Mesenteric fat pad (tissue), 1 donor: Measurements from ENCODE around the gene SPDYE4. TPM values are rescaled to one million over a fixed set of nuclear protein-coding genes. Genes with fewer than 3 reads are reported as not detected.

Source experiments
- DNase-seq: peaks from one replicate; pipeline ENCODE4 v3.0.0-alpha.2; 2020; ENCODE audit warnings: low spot score
- total RNA-seq: library from RNA; stranded (reverse); fragmentation: NEBNext Ultra II Directional; extraction: Animal tissue kit (Norgen Biotek cat#: 25700); gene quantifications from one replicate; pipeline ENCODE4 v1.2.1, GENCODE V29; 2021
- donor health status: DM: yes; HTN: yes; CAD: no.

Gene SPDYE4
- total RNA-seq, 1 donor from 2014 or later: not detected

- DNase-seq: peak; percentile 53
These were observed 16.6 kb downstream of the SPDYE4 start for GRCh38 chr17:8741771-8742170.

GRCh38 chr17:8741366-8741765 lies 17.0 kb downstream of the SPDYE4 start:
- DNase-seq: peak; percentile 86

GRCh38 chr17:8740486-8740885 lies 17.9 kb downstream of the SPDYE4 start:
- peak; percentile 86 for DNase-seq

DNA sequence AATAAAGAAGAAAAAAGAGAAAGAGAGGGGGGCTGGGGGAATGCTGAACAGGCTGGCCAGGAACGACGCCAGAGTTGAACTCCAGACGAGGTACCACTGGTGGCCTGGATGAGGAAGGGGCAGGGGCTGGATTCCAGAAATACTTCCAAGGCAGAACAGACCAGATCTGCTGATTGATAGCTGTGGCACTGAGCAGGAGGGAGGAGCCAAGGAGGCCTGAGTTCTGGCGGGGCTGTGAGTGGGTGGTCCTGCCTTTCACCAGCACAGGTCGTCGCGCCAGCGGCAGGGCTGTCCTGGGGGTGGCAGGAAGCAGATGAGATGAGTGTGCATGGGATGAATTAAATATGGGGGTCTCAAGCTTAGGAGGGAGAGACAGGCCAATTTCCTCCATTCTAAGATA lies 19.2 kb downstream of the SPDYE4 start:
- DNase-seq: peak; percentile 60

GRCh38 chr17:8736796-8737195 lies 21.6 kb downstream of the SPDYE4 start:
- DNase-seq: no peak

DNA sequence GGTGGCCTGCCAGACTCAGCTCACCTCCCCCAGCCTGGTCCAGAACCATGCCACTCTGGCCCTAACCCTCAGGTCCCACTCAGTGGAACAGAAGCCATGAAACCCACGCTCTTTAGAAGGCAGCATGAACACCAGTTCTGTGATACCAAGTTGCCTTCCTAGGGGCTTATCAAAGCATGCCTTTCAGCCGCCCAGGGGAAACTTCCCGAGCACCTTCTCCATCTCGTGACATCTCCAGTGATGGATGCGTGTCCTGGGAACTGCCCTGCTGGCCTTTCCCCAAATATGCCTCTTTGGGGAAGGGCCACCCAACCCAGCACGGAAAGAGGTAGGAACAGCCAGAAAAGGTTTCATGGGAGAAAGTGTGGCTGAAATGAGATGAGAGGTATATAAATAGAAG lies 22.0 kb downstream of the SPDYE4 start:
- peak; percentile 53 for DNase-seq

DNA sequence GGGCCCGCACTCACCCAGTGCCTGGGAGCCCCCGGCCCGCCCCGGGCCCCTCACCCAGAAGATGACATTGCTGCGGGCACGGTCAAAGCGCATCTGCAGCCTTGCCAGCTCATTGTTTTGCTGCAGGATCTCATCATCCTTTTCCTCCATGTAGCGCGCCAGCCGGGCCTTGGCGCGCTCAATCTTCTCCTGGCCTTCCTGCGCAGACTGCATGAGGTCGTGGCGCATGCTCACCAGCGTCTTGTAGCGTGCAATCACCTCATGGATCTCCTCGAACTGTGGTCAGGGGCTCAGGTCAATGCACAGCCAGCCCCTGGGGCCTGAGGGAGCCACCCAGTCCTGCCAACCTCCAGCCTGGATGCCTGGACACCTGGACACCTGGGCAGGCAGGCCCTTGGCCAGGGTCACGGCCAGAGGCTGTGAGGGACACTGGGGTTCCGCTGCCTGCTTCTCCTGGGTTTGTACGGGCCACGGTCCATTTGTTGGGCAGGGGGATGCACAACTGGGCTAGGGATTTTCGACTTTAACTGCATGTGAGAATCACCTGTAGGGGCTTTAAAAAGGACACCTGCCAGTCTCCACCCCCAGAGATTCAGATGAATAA lies 22.9 kb downstream of the SPDYE4 start:
- peak; percentile 84 for DNase-seq

GRCh38 chr17:8734876-8735275 lies 23.5 kb downstream of the SPDYE4 start:
- peak; percentile 33 for DNase-seq

- DNase-seq: no peak
These were observed 25.8 kb downstream of the SPDYE4 start for GRCh38 chr17:8732406-8733085.

GRCh38 chr17:8729860-8730259 lies 28.5 kb downstream of the SPDYE4 start:
- no peak for DNase-seq

- no peak for DNase-seq
These were observed 28.9 kb downstream of the SPDYE4 start for GRCh38 chr17:8729421-8729820.

DNA sequence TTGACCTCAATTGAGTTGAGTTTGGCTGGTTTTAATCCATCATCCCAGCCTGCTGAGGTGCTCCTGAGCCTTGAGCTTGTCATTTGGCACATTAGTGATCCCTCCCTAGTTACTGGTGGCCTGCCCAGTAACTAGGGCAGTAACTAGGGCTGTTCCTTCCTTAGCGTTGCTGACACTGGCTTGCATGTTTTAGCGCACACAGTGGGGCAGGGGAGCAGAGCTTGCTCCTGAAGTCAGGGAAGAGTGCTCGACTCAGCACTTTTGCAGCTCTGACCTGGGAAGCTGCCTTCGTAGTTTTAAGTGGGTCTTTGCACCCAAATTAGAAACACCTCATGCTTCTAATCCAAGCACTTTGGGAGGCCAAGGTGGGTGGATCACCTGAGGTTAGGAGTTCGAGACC lies 29.4 kb downstream of the SPDYE4 start:
- DNase-seq: no peak

DNA sequence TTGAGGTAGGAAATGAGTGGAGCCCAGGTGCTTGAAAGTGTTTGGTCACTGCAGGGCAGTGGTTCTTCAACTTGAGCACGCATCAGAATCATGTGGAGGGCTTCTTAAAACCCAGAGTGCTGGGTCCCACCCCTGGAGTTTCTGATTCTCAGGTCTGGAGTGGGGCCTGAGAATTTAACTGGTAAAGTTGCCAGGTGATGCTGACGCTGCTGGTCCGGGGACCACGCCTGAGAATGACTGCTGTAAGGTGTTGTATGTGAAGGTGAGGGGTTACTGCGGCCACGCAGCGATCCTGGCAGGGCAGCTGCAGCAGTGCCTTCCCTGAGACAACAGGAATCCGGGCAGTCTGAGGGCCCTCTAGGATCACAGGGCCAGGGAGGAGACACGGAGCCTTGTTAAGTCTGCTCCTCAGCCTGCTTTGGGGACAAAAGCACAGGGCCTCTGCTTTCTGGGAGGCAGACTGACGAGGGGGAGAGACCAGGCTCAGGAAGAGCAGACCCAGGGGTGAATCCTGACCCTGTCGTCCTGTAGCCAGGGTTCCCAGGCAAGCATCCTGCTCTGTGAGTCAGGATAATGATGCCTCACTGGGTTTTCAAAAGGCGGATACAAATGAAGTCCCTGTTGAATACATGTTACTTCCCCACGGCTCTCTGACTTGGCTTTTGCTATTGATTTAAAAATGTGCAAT lies 30.0 kb downstream of the SPDYE4 start:
- no peak for DNase-seq

DNA sequence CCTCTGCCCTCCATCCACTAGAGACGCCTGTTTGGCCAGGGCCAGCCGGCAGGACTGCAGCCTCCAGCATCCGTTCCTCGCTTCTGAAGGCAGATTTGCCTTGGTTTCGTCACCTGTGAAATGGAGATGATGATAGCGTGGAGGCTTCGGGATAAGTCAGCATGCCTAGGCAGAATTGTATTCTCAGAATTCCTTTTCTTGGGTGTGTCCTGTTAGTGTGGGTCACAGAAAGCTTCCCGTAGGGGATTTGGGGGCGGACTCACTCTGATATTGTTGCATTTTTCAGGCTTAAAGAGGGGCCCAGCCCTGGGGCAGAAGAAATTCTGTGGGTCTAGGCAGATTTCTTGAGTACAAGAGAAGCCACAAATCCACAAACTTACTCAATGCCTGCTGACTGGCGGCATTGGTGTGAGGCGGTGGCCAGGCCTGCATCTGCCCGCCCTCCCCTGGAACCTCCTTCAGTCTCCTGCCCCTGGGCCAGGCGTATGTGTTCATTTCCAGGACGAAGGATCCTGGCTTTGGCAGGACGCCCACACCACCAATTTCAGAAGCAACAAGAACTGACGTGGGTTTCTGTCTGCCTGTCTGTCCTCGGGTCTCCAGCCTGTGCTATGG lies 31.3 kb downstream of the SPDYE4 start:
- peak; percentile 64 for DNase-seq

- no peak for DNase-seq
These were observed 32.2 kb downstream of the SPDYE4 start for GRCh38 chr17:8725881-8726876.

DNA sequence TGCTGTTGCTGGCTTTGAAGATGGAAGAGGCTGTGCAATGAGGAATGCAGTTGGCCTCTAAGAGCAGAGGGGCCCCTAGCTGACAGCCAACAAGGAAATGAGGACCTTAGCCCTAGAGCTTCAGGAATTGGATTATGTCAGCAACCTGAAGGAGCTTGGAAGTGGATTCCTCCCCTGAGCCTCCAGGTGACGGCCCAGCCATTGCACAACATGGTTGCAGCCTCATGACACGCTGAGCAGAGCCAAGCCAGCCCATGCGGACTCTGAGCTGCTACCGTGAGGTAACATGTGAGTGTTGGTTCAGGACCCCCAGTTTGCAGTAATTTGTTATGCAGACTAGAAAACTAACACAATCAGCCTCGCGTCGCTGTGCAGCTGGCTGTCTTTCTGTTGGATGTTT lies 33.9 kb downstream of the SPDYE4 start:
- peak; percentile 55 for DNase-seq

GRCh38 chr17:8720596-8720995 lies 37.8 kb downstream of the SPDYE4 start:
- DNase-seq: peak; percentile 4

DNA sequence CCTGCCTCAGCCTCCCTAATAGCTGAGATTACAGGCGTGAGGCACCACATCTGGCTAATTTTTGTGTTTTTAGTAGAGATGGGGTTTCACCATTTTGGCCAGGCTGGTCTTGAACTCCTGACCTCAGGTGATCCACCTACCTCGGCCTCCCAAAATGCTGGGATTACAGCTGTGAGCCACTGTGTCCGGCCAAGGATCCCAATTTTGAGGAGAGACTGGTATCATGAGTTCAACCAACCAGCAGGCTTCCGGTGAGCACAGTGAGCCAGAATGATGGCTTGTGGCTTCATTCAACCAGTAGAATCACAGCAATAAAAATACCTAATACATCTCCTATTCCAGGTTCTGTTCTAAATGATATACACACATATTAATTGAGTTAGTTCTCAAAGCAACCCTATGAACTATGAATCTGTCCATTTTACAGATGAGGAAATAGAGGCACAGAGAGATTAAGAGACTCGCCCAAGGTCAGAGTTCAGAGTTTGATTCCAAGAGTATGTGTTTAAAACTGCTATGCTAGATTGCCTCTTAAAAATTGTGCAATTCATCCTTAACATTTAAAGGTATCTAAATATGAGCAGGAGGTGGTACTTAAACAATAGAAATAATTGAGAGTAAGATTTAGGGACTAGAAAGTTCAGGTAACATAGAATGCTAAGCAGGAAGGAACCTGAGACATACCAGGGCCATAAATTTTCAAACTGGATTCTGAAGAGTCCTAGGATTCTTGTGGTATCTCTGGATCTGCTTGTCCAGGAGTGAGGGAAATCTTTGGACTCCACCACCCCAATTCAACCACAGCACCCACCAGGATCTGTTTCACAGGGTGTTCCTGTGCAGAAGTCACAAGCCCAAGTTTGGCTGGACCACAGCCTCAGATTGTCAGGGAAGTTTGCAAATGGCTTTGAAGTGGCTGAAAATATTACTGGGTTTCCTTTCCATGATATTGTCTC lies 38.8 kb downstream of the SPDYE4 start:
- DNase-seq: peak; percentile 55

- DNase-seq: peak; percentile 68
These were observed 40.3 kb downstream of the SPDYE4 start for GRCh38 chr17:8718001-8718563.
